IPS-20b (cell line): ENCODE measurements around the gene KPNB1.

Experiments
- H3K27ac ChIP-seq: one replicate; pipeline ENCODE4 v1.5.1; 2013; ENCODE audit warnings: low read length
- H3K27me3 ChIP-seq: 2 replicates; pipeline ENCODE4 v1.6.1; 2013; ENCODE audit warnings: mild to moderate bottlenecking, low read length, inconsistent platforms; ENCODE audit not compliant: insufficient read depth
- H3K36me3 ChIP-seq: 2 replicates; pipeline ENCODE4 v1.6.1; 2013; ENCODE audit warnings: low read depth, mild to moderate bottlenecking, inconsistent platforms, low read length, moderate library complexity; ENCODE audit not compliant: insufficient read depth
- H3K4me1 ChIP-seq: 2 replicates; pipeline ENCODE4 v1.6.1; 2013; ENCODE audit warnings: mild to moderate bottlenecking, control low read depth, inconsistent platforms, low read length, moderate library complexity; ENCODE audit not compliant: insufficient read depth
- H3K4me3 ChIP-seq: 2 replicates; pipeline ENCODE4 v1.5.1; 2013; ENCODE audit warnings: mild to moderate bottlenecking, low read length, inconsistent platforms
- H3K9ac ChIP-seq: 2 replicates; pipeline ENCODE4 v1.6.1; 2013; ENCODE audit warnings: low read depth, mild to moderate bottlenecking, inconsistent platforms, low read length, moderate library complexity
- H3K9me3 ChIP-seq: 2 replicates; pipeline ENCODE4 v1.6.1; 2013; ENCODE audit warnings: mild to moderate bottlenecking, low read depth, low read length, inconsistent platforms; ENCODE audit not compliant: insufficient read depth

The KPNB1 gene

DNA sequence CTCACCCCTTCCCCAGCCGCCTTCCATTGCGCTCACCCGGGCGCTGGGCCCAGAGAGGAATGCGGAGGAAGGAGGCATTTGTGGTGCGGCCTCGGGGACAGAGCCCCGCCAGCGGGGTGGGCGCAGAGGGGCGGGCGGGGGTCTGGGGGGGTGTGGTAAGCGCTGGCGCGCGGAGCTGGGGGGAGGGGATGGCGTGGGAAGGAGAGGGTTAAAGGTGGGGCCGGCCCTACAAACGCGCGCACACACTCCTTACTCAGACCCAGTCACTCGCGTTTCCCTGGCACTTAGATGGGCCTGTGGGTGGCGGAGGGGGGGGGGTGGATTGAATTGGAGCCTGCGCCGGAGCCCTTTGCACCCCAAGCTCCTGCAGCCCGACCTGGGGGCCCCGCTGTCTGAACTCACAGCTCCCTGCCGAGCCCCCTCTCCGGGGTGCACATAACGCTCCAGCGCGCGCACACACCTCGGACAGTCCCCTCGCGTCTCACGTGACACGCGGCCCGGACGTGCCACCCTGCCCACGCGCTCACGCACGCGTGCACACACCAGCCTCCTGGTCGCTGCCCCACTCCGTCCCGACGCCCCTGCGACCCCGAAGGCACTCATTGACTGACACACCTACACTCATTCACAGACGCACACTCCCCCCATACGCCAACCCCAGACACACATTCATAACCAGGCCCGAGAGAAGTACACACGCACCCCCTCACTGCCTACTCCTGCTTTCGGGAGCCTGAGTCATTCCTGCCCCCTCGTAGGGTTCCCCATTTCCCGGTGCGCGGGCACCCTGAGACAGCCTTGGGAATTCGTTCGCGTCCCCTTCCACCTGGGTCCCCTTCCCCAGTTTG is 45.1 kb downstream of the KPNB1 start:
- no peaks in the 10 kb centered on the region; the same call in 1 of the 2 replicates for H3K27me3 ChIP-seq
- H3K9ac ChIP-seq = peak overlapping the region; percentile 70; the same call in 1 of the 2 replicates
- H3K9me3 ChIP-seq = no peaks in the 10 kb centered on the region
- H3K4me3 ChIP-seq = peak overlapping the region; percentile 94
- no peak overlapping the region for H3K27ac ChIP-seq
- H3K4me1 ChIP-seq = peaks cover 16% of the 10 kb centered on the region
- H3K36me3 ChIP-seq = 0 out of 2 replicates have a peak, but pooled peaks cover 5% of the 10 kb centered on the region

DNA sequence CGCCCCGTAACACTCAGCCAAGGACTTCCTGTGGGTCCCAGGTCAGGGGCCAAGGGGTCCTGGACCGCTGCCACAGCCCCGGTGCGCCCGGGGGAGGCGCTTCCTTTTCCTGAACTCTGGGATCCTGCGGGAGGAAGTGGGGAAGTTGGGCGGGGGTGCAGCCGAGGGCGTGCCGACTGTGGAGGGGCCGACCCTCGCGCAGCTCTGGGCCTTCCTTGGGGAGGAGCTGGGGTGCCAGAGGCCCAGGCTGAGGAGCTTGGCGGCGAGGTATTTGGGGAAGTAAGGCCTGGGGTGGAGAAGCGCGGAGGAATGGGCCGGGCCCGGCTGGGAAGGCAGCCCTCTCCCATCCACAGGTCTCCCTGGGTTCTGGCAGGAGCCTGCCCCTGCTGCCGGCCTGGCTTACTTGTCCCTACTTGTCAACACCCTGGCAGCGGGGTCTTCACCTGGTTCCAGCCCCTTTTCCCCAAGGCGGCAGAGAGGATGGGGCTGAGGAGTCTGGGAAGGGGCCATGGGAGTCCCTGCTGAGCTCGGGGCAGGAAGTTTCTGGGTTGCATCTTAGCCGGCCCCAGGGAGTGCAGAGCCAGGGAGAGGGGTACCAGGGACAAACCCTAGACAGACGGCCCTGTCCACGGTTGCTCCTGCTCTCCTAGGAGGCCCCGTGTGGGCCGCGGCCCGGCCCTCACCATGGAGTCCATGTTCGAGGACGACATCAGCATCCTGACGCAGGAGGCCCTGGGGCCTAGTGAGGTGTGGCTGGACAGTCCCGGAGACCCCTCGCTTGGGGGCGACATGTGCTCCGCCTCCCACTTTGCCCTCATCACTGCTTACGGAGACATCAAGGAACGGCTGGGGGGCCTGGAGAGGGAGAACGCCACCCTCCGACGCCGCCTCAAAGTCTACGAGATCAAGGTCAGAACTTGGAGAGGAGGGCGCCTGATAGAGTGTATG is 46.0 kb downstream of the KPNB1 start:
- no peaks in the 10 kb centered on the region; the same call in 1 of the 2 replicates for H3K27me3 ChIP-seq
- H3K9ac ChIP-seq = peak overlapping the region; percentile 70
- no peaks in the 10 kb centered on the region for H3K9me3 ChIP-seq
- H3K36me3 ChIP-seq = peaks cover 10% of the 10 kb centered on the region; the same call in 1 of the 2 replicates
- H3K27ac ChIP-seq = no peak overlapping the region
- H3K4me1 ChIP-seq = peaks cover 16% of the 10 kb centered on the region
- peak overlapping the region; percentile 94 for H3K4me3 ChIP-seq

DNA sequence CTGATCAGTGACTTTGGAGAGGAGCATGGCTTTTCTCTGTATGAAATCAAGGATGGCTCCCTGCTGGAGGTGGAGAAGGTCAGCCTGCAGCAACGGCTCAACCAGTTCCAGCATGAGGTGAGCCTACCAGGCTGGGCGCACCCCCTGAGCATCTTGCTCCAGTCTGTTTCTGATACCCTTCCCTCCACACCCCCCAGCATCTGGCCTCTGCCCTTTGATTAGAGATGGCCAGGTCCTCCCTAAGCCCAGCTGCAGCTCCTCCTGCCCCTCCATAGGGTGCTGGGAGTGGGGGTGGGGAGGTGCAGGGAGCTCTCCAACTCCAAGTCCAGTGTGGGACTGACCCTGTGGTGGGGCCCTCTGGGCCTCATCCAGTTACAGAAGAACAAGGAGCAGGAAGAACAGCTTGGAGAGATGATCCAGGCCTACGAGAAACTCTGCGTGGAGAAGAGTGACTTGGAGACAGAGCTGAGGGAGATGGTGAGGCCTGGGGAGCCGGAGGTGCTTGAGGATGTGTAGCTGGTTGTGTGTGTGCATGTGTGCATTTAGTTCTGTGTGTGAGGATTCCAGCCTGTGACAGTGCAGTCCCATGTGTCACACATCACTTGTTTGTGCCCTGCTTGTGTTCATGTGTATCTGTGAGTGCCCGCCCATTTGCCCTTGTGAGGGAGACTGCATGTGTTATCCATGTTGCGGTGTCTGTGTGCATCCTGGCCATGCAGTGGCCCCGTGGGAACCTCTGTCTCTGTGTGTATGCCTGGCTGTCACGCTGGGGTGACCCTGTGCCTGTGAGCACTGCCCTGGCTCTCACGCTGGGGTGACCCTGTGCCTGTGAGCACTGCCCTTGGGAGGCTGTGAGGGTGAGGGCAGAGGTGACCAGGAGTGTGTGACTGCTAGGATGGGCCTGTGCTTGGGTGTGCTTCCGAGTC is 47.3 kb downstream of the KPNB1 start:
- Histone ChIP-seq H3K36me3 (peaks cover 11% of the 10 kb centered on the region; the same call in 1 of the 2 replicates), H3K27me3 (no peaks in the 10 kb centered on the region; the same call in 1 of the 2 replicates), H3K27ac (no peak overlapping the region), H3K9ac (no peak overlapping the region), H3K4me3 (no peak overlapping the region), H3K9me3 (no peaks in the 10 kb centered on the region), H3K4me1 (peaks cover 15% of the 10 kb centered on the region)

DNA sequence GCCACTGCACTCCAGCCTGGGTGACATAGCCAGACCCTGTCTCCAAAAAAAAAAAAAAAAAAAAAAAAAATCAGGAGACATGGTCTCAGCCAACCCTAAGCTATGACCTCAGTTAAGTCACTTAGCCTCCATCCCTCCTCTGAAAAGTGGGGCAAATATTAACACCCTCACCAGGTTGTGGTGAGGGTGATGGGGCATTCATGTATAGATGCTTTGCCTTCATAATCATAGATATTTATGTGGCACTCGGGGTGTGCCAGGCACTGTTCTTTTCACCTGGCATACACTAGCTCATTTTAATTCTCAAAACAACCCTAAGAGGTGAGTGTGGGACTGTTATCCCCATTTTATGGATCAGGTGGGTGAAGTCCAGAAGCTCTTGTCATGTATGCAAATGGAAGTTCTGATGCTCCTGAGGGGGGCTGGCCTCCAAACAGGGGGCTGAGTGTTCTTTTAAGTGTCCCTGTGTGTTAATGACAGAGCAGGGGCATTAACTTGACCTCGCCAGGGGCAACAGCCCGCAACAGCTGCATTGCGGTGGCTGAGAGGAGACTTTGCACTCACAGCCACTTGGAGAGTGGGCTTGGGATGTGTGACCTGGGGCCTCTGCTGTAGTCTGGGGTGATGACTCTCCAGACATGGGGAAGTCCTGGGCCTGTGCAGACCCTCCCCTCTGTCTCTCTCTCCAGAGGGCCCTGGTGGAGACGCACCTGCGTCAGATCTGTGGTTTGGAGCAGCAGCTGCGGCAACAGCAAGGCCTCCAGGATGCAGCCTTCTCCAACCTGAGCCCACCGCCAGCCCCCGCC is 48.4 kb downstream of the KPNB1 start:
- no peak overlapping the region for H3K4me3 ChIP-seq
- H3K9ac ChIP-seq = no peak overlapping the region
- no peak overlapping the region for H3K27ac ChIP-seq
- H3K27me3 ChIP-seq = no peaks in the 10 kb centered on the region; the same call in 1 of the 2 replicates
- H3K9me3 ChIP-seq = no peaks in the 10 kb centered on the region
- H3K36me3 ChIP-seq = peaks cover 11% of the 10 kb centered on the region; the same call in 1 of the 2 replicates
- peaks cover 4% of the 10 kb centered on the region for H3K4me1 ChIP-seq

DNA sequence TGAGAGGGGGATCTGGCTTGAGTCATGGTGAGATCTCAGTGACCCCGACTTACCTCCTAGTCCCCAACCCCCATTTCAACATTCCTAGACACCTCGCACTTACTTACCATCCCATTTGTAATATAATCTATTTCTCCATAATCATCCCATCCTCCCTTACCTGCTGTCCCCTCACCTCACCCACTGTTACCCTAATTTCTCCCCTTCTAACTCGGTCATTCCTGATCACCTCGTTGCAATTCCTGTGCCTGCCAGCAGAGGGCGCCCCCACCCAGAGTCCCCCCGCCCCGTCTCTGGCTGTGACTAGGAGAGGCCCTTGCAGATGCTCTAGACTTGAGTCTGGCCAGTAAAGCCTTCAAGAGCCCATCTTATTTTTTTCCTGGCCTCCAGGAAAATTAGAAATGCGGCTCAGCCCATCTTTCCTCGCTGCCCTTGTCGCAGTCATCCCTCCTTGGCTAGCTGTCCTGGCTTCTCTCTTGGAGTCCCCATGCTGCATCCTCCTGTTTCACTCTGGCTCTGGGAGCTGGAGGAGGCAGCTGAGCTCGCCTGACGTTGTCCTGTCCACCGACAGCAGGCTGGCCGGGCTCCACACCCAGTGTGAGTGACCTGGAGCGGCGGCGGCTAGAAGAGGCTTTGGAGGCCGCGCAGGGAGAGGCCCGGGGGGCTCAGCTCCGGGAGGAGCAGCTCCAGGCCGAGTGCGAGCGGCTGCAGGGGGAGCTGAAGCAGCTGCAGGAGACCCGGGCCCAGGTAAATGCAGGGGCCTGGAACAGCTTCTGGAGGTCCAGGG is 49.2 kb downstream of the KPNB1 start:
- no peak overlapping the region for H3K9ac ChIP-seq
- H3K9me3 ChIP-seq = no peaks in the 10 kb centered on the region
- no peak overlapping the region for H3K27ac ChIP-seq
- no peaks in the 10 kb centered on the region; the same call in 1 of the 2 replicates for H3K27me3 ChIP-seq
- peaks cover 11% of the 10 kb centered on the region; the same call in 1 of the 2 replicates for H3K36me3 ChIP-seq
- H3K4me1 ChIP-seq = no peaks in the 10 kb centered on the region; the same call in 1 of the 2 replicates
- H3K4me3 ChIP-seq = no peak overlapping the region

DNA sequence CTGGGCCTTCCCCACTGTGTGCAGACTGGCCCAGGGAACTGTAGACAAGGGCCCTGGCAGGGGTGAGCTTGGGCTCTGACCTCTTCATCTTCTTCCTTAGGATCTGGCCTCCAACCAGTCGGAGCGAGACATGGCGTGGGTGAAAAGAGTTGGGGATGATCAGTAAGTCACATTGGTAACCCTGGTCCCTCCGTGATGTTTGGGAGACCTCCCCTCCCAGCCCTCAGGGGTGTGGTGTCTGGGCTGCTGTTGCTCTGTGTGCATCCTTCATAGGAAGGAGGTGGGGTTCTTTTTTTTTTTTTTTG is 49.8 kb downstream of the KPNB1 start:
- Histone ChIP-seq H3K36me3 (peaks cover 11% of the 10 kb centered on the region; the same call in 1 of the 2 replicates), H3K4me1 (no peaks in the 10 kb centered on the region; the same call in 1 of the 2 replicates), H3K4me3 (no peak overlapping the region), H3K9me3 (no peaks in the 10 kb centered on the region), H3K9ac (no peak overlapping the region), H3K27me3 (no peaks in the 10 kb centered on the region; the same call in 1 of the 2 replicates), H3K27ac (no peak overlapping the region)

DNA sequence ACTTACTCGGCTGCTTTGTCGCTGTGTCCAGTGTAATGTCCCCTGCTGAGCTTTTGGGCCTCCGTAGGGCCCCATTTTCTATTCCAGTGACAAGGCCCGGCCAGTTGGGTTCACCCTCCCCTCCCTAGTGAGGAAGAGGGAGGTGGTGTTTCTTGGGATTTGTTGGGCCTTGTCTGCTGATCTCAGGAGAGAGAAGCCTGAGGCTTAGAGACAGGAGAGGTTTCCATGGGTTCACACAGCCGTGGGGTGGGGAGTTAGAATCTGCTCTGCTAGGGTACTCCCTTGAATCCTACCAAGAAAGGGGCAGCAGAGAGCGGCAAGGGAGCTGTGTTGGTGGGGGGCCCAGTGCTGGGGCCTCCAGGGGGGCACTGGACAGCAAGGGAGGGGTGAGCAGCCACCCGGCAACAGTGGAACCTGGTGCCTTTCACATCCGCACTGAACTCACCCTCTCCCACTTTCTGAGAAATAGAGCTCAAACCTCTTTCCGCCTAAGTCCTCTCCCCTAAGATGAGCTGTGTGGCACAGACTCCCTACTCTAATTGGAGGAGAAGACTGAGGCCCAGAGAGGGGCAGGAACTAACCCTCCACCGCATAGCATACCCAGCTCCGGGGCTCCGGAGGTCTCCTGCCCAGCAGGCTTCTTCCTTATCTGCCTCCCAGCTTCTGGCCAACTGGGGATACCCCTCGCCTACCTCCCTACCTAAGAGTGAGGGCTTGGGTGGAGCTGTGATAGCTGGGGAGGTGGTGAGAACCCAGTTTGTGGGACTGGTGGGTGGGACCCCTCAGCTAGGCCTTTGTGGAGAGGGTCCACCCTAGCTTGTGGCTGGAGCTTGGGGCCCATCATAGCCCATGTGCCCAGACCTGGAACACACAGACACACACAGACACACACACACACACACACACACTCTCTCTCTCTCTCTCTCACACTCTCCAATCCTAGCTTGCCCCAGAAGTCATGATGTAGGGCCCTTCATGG is 51.0 kb downstream of the KPNB1 start:
- no peaks in the 10 kb centered on the region for H3K9me3 ChIP-seq
- no peak overlapping the region for H3K9ac ChIP-seq
- H3K27ac ChIP-seq = no peak overlapping the region
- no peak overlapping the region for H3K4me3 ChIP-seq
- no peaks in the 10 kb centered on the region for H3K27me3 ChIP-seq
- peaks cover 11% of the 10 kb centered on the region; the same call in 1 of the 2 replicates for H3K36me3 ChIP-seq
- H3K4me1 ChIP-seq = no peaks in the 10 kb centered on the region; the same call in 1 of the 2 replicates

DNA sequence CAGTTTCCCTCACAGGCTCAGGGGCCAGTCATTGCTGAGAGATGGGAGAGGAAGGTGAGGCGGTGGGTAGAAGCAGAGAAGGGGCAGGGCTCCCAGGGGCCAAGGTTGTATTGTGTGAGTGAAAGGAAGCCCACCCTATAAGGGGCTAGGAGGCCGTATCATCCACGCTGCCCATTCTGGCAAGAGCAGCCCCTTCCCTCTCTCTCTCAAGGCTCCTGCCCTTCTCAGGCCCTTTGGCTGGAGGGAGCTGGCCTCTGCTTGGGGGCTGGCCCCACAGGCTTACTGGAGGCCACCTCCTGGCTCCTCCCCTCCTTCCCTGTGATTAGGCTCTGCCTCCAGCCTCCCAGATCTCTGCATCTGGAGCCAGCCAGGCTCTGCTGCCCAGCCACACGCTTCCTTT is 51.9 kb downstream of the KPNB1 start:
- no peaks in the 10 kb centered on the region for H3K4me1 ChIP-seq
- no peak overlapping the region for H3K27ac ChIP-seq
- no peak overlapping the region for H3K4me3 ChIP-seq
- H3K36me3 ChIP-seq = peaks cover 11% of the 10 kb centered on the region; the same call in 1 of the 2 replicates
- no peaks in the 10 kb centered on the region for H3K27me3 ChIP-seq
- no peaks in the 10 kb centered on the region for H3K9me3 ChIP-seq
- H3K9ac ChIP-seq = no peak overlapping the region

DNA sequence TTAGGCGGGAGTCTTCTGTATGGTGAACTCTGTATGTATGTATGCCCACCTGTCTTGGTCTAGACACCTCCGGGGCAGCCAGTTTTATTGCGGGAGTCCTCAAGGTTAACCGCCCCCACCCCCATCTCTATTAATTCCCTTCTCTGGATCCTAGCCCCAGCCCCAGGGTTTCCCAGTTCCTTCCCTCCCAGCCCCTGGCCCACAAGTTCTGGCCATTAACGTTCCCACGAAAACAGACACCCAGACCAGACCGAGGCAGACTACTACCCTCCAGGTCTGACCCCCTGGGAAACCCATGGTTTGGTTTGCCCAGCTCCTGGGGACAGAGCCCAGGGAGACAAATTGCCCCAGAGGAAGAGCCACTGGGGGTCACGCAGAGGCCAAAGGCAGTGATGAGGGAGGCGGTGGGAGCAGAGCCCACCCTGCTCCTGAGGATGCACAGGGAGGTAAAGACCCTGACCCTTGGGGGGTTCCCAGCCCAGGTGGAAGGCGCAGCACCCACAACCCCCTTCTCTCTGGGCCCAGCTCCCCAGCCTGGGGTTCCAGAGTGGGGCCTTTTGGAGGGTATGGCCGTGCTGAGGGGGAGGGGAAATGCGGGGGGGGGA is 52.8 kb downstream of the KPNB1 start:
- Histone ChIP-seq H3K9me3 (no peaks in the 10 kb centered on the region), H3K4me3 (no peak overlapping the region), H3K9ac (no peak overlapping the region), H3K27me3 (no peaks in the 10 kb centered on the region; the same call in 1 of the 2 replicates), H3K27ac (no peak overlapping the region), H3K36me3 (peaks cover 7% of the 10 kb centered on the region; the same call in 1 of the 2 replicates), H3K4me1 (no peaks in the 10 kb centered on the region)
